Measurements from ENCODE around the gene LSAMP. TPM values are rescaled to one million over a fixed set of nuclear protein-coding genes. Genes with fewer than 3 reads are reported as not detected.

Gene LSAMP
- total RNA-seq, 1 donor from 2014 or later: not detected

GRCh38 chr3:116298151-116298550 lies 147.1 kb downstream of the LSAMP start:
- Mint-ChIP-seq H3K27ac (no peak overlapping the region), H3K36me3 (ENCODE audit: low read depth) (no peaks in the 10 kb centered on the region), H3K4me3 (ENCODE audit: low read depth) (no peak overlapping the region), H3K27me3 (ENCODE audit: low read depth) (no peaks in the 10 kb centered on the region), H3K4me1 (ENCODE audit: low read depth) (no peaks in the 10 kb centered on the region), H3K9me3 (peaks cover 4% of the 10 kb centered on the region)
- intact Hi-C loops (cut with micrococcal nuclease): no loop called here
- no peak for DNase-seq (ENCODE audit: low spot score)

GRCh38 chr3:116291141-116291540 lies 154.1 kb downstream of the LSAMP start:
- Mint-ChIP-seq H3K27ac (no peak overlapping the region), H3K4me3 (ENCODE audit: low read depth) (no peak overlapping the region), H3K27me3 (ENCODE audit: low read depth) (no peaks in the 10 kb centered on the region), H3K9me3 (no peaks in the 10 kb centered on the region), H3K4me1 (ENCODE audit: low read depth) (no peaks in the 10 kb centered on the region), H3K36me3 (ENCODE audit: low read depth) (no peaks in the 10 kb centered on the region)
- DNase-seq (ENCODE audit: low spot score): no peak
- intact Hi-C loops (cut with micrococcal nuclease): no loop called here

GRCh38 chr3:116288485-116288884 lies 156.8 kb downstream of the LSAMP start:
- DNase-seq (ENCODE audit: low spot score): no peak
- intact Hi-C loops (cut with micrococcal nuclease): no loop called here
- H3K27ac Mint-ChIP-seq: no peak overlapping the region
- no peaks in the 10 kb centered on the region for H3K27me3 Mint-ChIP-seq (ENCODE audit: low read depth)
- no peaks in the 10 kb centered on the region for H3K4me1 Mint-ChIP-seq (ENCODE audit: low read depth)
- H3K4me3 Mint-ChIP-seq (ENCODE audit: low read depth): no peak overlapping the region
- no peaks in the 10 kb centered on the region for H3K9me3 Mint-ChIP-seq
- H3K36me3 Mint-ChIP-seq (ENCODE audit: low read depth): no peaks in the 10 kb centered on the region

- no peak overlapping the region for H3K27ac Mint-ChIP-seq
Measured at GRCh38 chr3:116285781-116286421, 159.4 kb downstream of the LSAMP start.

GRCh38 chr3:116281313-116282143 lies 163.8 kb downstream of the LSAMP start:
- Mint-ChIP-seq H3K36me3 (ENCODE audit: low read depth) (no peaks in the 10 kb centered on the region), H3K4me1 (ENCODE audit: low read depth) (no peaks in the 10 kb centered on the region), H3K4me3 (ENCODE audit: low read depth) (no peak overlapping the region), H3K9me3 (no peaks in the 10 kb centered on the region), H3K27ac (no peak overlapping the region), H3K27me3 (ENCODE audit: low read depth) (no peaks in the 10 kb centered on the region)
- DNase-seq (ENCODE audit: low spot score): no peak
- intact Hi-C loops (cut with micrococcal nuclease): no loop called here

More at GRCh38 chr3:116285781-116286421, 159.4 kb downstream of the LSAMP start:
- intact Hi-C loops (cut with micrococcal nuclease): no loop called here
- no peaks in the 10 kb centered on the region for H3K9me3 Mint-ChIP-seq
- H3K4me3 Mint-ChIP-seq (ENCODE audit: low read depth): no peak overlapping the region
- no peaks in the 10 kb centered on the region for H3K36me3 Mint-ChIP-seq (ENCODE audit: low read depth)
- no peaks in the 10 kb centered on the region for H3K27me3 Mint-ChIP-seq (ENCODE audit: low read depth)
- no peaks in the 10 kb centered on the region for H3K4me1 Mint-ChIP-seq (ENCODE audit: low read depth)
- DNase-seq (ENCODE audit: low spot score): no peak

- Mint-ChIP-seq H3K4me1 (ENCODE audit: low read depth) (no peaks in the 10 kb centered on the region), H3K4me3 (ENCODE audit: low read depth) (no peak overlapping the region), H3K36me3 (ENCODE audit: low read depth) (no peaks in the 10 kb centered on the region), H3K27ac (no peak overlapping the region), H3K9me3 (no peaks in the 10 kb centered on the region), H3K27me3 (ENCODE audit: low read depth) (no peaks in the 10 kb centered on the region)
- intact Hi-C loops (cut with micrococcal nuclease): no loop called here
- DNase-seq (ENCODE audit: low spot score): no peak
Measured at GRCh38 chr3:116280130-116280740, 165.1 kb downstream of the LSAMP start.

- intact Hi-C loops (cut with micrococcal nuclease): no loop called here
- Mint-ChIP-seq H3K27me3 (ENCODE audit: low read depth) (no peaks in the 10 kb centered on the region), H3K36me3 (ENCODE audit: low read depth) (no peaks in the 10 kb centered on the region), H3K4me1 (ENCODE audit: low read depth) (no peaks in the 10 kb centered on the region), H3K4me3 (ENCODE audit: low read depth) (no peak overlapping the region), H3K27ac (no peak overlapping the region), H3K9me3 (no peaks in the 10 kb centered on the region)
- DNase-seq (ENCODE audit: low spot score): no peak
Measured at GRCh38 chr3:116276675-116277074, 168.6 kb downstream of the LSAMP start.

- Mint-ChIP-seq H3K27ac (no peak overlapping the region), H3K4me3 (ENCODE audit: low read depth) (no peak overlapping the region), H3K27me3 (ENCODE audit: low read depth) (no peaks in the 10 kb centered on the region), H3K4me1 (ENCODE audit: low read depth) (no peaks in the 10 kb centered on the region), H3K9me3 (no peaks in the 10 kb centered on the region), H3K36me3 (ENCODE audit: low read depth) (no peaks in the 10 kb centered on the region)
- no peak for DNase-seq (ENCODE audit: low spot score)
- intact Hi-C loops (cut with micrococcal nuclease): no loop called here
Measured at GRCh38 chr3:116270056-116270455, 175.2 kb downstream of the LSAMP start.

- H3K27ac Mint-ChIP-seq: no peak overlapping the region
- H3K36me3 Mint-ChIP-seq (ENCODE audit: low read depth): no peaks in the 10 kb centered on the region
- no peak overlapping the region for H3K4me3 Mint-ChIP-seq (ENCODE audit: low read depth)
- intact Hi-C loops (cut with micrococcal nuclease): no loop called here
- no peak for DNase-seq (ENCODE audit: low spot score)
- no peaks in the 10 kb centered on the region for H3K9me3 Mint-ChIP-seq
- no peaks in the 10 kb centered on the region for H3K4me1 Mint-ChIP-seq (ENCODE audit: low read depth)
- H3K27me3 Mint-ChIP-seq (ENCODE audit: low read depth): no peaks in the 10 kb centered on the region
Measured at GRCh38 chr3:116267116-116267515, 178.2 kb downstream of the LSAMP start.

GRCh38 chr3:116265976-116266584 lies 179.2 kb downstream of the LSAMP start:
- no peak for DNase-seq (ENCODE audit: low spot score)
- Mint-ChIP-seq H3K27ac (no peak overlapping the region), H3K36me3 (ENCODE audit: low read depth) (no peaks in the 10 kb centered on the region), H3K9me3 (no peaks in the 10 kb centered on the region), H3K4me3 (ENCODE audit: low read depth) (no peak overlapping the region), H3K4me1 (ENCODE audit: low read depth) (no peaks in the 10 kb centered on the region), H3K27me3 (ENCODE audit: low read depth) (no peaks in the 10 kb centered on the region)
- intact Hi-C loops (cut with micrococcal nuclease): no loop called here

GRCh38 chr3:116265320-116265695 lies 180.0 kb downstream of the LSAMP start:
- Mint-ChIP-seq H3K27ac (no peak overlapping the region), H3K4me3 (ENCODE audit: low read depth) (no peak overlapping the region), H3K9me3 (no peaks in the 10 kb centered on the region), H3K27me3 (ENCODE audit: low read depth) (no peaks in the 10 kb centered on the region), H3K36me3 (ENCODE audit: low read depth) (no peaks in the 10 kb centered on the region), H3K4me1 (ENCODE audit: low read depth) (no peaks in the 10 kb centered on the region)
- DNase-seq (ENCODE audit: low spot score): no peak
- intact Hi-C loops (cut with micrococcal nuclease): no loop called here

GRCh38 chr3:116264546-116265319 lies 180.6 kb downstream of the LSAMP start:
- intact Hi-C loops (cut with micrococcal nuclease): no loop called here
- no peak overlapping the region for H3K27ac Mint-ChIP-seq
- H3K4me3 Mint-ChIP-seq (ENCODE audit: low read depth): no peak overlapping the region
- no peaks in the 10 kb centered on the region for H3K36me3 Mint-ChIP-seq (ENCODE audit: low read depth)
- H3K9me3 Mint-ChIP-seq: no peaks in the 10 kb centered on the region
- DNase-seq (ENCODE audit: low spot score): no peak
- no peaks in the 10 kb centered on the region for H3K4me1 Mint-ChIP-seq (ENCODE audit: low read depth)
- no peaks in the 10 kb centered on the region for H3K27me3 Mint-ChIP-seq (ENCODE audit: low read depth)
